Endothelial cell of umbilical vein (primary cell): ENCODE data around the gene PDE4B.

Experiments used
- EZH2 ChIP-seq: IDR thresholded peaks from 2 replicates; pipeline ENCODE4 v1.6.1; 2012; ENCODE audit warnings: borderline replicate concordance, low read depth, mild to moderate bottlenecking, moderate library complexity, low read length, inconsistent platforms; ENCODE audit not compliant: severe bottlenecking
- FOS ChIP-seq: IDR thresholded peaks from 2 replicates; pipeline ENCODE4 v1.6.1; 2011; ENCODE audit warnings: mild to moderate bottlenecking, low read length, moderate library complexity, borderline replicate concordance; ENCODE audit not compliant: insufficient read depth
- POLR2A ChIP-seq: IDR thresholded peaks from 2 replicates; pipeline ENCODE4 v1.6.1; 2012; ENCODE audit warnings: low read depth, mild to moderate bottlenecking, control low read depth, low read length
- POLR2AphosphoS5 ChIP-seq: IDR thresholded peaks from 2 replicates; pipeline ENCODE4 v1.6.1; 2012; ENCODE audit warnings: low read depth, mild to moderate bottlenecking, control low read depth, low read length, moderate library complexity; ENCODE audit not compliant: insufficient read depth
- TF ChIP-seq, protein P1 (sequence below): IDR thresholded peaks from 2 replicates; pipeline ENCODE4 v1.6.1; 2011; ENCODE audit not compliant: insufficient read depth, insufficient read length
- TF ChIP-seq, protein P2 (sequence below), 2 donors: IDR thresholded peaks; 1 replicate in 1 of 2; 2 replicates in 1 of 2; pipeline ENCODE4 v1.5.1; 2011; ENCODE audit warnings: low read length in 2 of 2, mild to moderate bottlenecking in 2 of 2, moderate library complexity in 2 of 2, control low read depth in 1 of 2, inconsistent platforms in 1 of 2, low read depth in 1 of 2; ENCODE audit not compliant: insufficient read depth in 1 of 2; ENCODE audit errors: extremely low read depth in 1 of 2

DNA sequence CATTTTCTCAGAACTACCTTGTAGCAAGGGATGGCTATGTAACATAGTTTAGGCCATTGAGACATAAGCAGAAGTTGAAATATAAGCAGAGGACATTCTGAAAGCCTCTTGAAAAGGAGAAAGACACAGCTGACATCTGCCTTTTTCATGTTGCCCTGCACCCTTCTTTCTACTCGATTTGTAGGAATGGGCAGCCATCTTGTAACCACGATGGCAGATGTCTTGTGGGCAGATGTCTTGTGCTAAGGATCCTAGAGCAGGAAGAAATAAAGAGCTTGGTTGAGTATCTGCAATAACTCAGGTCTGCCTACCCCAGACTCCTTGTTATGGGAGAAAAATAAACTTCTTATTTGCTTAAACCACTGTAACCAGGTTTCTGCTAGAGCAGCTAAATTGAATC, 351.0 kb downstream of the PDE4B start:
- no peak for TF ChIP-seq POLR2AphosphoS5
- TF ChIP-seq, protein P1, sequence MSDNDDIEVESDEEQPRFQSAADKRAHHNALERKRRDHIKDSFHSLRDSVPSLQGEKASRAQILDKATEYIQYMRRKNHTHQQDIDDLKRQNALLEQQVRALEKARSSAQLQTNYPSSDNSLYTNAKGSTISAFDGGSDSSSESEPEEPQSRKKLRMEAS = no peak
- TF ChIP-seq POLR2A = no peak
- TF ChIP-seq EZH2 = no peak
- TF ChIP-seq, protein P2, sequence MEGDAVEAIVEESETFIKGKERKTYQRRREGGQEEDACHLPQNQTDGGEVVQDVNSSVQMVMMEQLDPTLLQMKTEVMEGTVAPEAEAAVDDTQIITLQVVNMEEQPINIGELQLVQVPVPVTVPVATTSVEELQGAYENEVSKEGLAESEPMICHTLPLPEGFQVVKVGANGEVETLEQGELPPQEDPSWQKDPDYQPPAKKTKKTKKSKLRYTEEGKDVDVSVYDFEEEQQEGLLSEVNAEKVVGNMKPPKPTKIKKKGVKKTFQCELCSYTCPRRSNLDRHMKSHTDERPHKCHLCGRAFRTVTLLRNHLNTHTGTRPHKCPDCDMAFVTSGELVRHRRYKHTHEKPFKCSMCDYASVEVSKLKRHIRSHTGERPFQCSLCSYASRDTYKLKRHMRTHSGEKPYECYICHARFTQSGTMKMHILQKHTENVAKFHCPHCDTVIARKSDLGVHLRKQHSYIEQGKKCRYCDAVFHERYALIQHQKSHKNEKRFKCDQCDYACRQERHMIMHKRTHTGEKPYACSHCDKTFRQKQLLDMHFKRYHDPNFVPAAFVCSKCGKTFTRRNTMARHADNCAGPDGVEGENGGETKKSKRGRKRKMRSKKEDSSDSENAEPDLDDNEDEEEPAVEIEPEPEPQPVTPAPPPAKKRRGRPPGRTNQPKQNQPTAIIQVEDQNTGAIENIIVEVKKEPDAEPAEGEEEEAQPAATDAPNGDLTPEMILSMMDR (IDR thresholded peaks at IDR 0.05; ENCODE audit: extremely low read depth in 1 of 2, insufficient read depth in 1 of 2, low read depth in 1 of 2, low read length in 2 of 2) = no peak
- TF ChIP-seq FOS = no peak
